LoVo (cell line): ENCODE measurements around the gene IDH3G.
"Not testable (repeated sequence)": the region's sequence is repeated elsewhere in the genome, so short reads cannot be mapped to it uniquely, and the experiment has no call there.

ENCODE experiments used
- DNase-seq: peaks from one replicate; pipeline ENCODE4 v3.0.0-alpha.2; 2016; ENCODE audit warnings: low spot score

IDH3G gene

DNA sequence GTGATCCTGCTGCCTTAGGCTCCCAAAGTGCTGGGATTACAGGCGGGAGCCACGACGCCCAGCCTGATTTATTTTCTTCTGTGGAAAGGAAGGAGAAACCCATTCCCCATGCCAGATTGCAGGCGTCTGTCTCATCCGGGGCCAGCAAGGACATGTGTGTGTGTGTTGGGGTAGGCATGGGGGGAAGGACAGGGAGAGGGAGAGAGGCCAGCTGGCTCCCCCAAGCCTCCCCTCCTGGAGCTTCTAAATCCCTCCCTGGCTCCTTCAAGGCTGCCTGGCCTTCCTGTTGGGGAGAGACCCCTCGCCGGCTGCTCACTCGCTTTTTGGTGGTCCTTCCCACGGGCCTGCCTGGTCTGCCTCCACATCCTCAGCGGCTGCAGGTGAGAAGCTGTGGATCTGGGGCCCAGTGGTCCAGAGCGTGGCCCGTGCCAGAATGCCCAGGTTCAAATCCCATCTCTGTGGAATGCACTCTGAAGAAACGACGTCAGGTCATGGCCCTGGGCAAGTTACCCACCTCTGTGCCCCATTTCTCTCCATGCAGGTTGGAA lies 31.5 kb downstream of the IDH3G start:
- no peak for DNase-seq

DNA sequence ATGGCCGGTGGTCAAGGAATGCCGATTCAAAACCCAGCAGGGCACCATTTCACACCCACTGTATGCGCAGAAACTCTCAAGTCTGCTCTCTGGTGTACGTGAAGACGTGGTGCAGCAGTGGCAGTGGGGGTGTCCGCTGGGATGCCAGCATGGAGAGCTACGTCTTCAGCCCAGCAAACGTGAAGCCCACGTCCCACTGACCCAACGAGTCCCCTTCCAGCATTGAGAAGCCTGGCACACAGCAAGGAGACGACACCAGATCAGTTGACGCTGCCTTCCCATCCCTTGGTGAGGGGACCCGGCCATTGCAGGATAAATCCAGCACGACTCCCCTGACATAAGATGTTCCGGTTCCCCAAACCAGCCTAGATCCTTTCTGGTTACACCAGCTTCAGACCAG lies 32.3 kb downstream of the IDH3G start:
- no peak for DNase-seq

DNA sequence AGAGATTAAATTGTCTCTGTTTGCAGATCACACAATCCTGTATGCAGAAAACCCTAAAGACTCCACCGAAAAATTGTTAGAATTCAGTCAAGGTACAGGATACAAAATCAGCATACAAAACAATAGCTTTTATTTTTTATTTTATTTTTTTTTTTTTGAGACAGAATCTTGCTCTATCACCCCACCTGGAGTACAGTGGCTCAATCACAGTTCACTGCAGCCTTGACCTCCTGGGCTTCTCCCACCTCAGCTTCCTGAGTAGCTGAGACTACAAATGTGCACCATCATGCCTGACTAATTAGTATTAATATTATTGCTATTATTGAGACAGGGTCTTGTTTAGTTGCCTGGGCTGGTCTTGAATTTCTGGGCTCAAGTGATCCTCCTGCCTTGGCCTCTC lies 39.0 kb downstream of the IDH3G start:
- no peak for DNase-seq

DNA sequence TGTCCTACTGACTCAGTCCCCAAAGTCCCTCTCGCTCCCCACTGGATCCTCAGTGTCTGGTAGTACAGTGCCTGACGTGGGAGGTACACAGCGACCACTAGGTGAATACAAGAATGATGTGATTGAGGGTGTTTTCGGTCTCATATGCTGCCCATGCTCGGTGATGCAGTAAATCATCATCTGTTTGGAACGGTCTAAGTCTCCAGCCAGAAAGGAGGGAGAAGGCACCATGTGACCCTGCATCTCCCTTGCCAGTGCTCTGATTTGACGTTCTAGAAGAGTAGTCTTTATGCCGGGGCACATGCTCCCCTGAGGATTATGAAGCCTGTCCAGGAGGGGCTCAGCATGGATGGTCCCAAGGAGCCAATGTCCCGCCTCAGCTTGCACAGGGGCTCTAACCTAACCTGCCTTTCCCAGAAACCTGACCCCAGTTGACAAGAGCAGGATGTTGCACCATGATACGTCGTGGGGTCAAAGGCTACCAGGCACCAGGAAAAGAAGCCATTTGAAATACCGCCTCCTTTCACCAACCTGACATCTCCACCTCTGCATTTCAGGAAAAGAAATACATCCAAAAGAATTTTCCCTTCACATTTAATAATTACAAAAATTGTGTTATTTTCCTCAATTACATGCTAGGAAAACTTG lies 43.9 kb downstream of the IDH3G start:
- DNase-seq = no peak

DNA sequence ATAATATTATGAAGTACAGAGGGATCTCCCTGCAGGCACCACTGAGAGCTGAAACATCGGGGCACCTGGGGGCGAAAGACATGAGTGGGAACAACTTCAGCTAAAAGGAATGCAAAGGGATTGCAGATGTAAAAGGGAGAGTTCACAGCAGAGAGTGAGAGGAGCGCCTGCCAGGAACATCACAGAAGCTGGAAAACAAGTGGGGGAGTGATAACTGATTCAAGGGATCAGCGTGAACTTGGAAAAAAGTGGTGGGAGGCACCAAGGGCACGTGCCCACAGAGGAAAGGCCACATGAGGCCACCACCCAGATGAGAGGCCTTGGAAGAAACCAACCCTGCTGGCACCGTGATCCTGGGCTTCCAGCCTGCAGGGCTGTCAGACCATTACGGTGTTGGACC lies 45.2 kb downstream of the IDH3G start:
- DNase-seq = not testable (repeated sequence)

DNA sequence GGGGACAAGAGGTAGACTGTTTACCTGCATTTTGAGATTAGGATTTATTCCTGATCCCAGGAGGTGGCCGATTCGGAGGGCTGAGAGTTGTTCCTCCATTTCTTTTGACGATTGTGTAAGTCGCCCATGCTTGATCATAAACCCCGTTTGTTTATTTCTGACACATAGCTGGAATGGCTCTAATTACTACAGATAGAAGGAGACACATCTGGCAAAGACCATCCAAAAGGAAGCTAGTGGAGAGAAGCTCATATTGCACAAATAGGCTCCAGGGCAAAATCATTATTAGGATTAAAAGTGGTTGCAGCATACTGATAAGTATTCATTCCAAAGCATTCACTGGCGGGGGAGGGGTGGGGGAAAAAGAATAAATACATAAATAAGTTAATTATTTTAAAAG lies 47.2 kb downstream of the IDH3G start:
- DNase-seq = not testable (repeated sequence)

DNA sequence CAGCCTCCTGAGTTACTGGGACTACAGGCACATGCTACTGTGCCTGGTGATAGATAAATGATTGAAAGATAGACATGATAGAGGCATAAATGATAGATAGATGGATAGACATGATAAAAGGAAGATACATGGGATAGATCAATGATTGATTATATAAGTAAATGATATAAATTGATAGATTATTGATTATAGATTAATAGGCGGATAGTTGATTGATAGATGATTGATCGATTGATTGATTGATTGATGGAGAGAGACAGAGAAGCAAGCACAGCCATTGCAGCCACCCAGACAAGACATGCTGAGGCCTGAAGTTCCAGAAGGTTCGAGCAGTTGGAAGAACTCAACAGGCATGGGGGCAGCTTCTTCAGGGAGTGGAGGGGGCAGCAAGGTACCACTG lies 47.8 kb downstream of the IDH3G start:
- no peak for DNase-seq

DNA sequence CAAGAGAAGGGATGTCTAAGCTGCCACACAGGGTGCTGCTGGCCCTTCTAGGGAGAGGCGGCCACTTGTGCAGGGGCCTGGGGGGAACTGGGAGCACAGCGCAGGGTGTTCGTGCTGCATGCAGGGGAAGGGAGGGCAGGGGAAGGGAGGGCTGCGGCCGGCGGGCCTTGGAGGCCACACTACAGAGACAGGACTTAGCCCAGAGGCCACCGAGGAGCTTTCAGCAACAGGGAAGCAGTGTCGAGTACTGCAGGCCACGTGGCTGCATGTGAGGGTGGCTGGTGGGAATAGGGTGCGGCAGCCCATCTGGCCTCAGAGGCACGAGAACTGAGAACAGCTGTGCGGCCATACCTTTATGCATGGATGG lies 49.1 kb downstream of the IDH3G start:
- DNase-seq = not testable (repeated sequence)

DNA sequence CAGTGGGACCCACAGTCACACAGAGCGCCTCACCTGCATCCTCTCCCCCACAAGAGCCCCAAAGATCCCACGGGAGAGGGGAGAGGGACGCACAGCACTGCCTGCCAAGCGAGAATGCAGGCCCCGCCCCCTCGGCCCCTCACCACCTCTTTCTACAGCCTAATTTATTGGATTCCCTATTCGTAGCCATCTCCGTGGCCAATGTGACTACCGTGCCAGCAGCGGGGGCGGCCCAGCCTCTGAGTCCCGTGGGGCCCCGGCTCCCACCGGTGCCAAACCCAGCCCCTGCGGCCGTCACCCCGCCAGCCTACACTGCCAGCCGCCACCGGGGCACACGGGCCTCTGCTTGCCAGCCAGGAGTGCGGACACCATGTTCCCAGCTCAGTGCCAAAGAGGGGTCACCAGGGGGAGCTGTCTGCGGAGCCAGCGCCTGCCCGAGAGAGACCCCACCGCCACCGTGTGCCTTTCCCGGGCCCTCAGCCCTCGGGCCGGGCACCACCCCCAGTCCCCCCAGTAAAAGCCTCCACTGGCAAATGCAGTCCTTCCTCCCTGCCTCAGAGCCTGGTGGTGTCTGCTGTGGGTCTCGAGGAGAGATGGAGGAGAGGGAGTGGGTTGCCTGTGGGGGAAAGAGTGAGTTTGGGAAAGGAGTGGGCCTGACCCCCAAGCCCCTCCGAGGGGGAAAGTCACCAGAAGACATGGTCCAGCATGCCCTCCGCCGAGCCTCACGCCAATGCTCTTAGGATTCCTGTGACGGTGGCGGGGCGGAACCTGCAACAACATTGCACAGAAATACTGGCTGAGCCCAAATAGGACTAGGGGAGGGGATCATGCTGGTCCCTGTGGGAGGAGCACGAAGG lies 49.7 kb downstream of the IDH3G start:
- DNase-seq = no peak

DNA sequence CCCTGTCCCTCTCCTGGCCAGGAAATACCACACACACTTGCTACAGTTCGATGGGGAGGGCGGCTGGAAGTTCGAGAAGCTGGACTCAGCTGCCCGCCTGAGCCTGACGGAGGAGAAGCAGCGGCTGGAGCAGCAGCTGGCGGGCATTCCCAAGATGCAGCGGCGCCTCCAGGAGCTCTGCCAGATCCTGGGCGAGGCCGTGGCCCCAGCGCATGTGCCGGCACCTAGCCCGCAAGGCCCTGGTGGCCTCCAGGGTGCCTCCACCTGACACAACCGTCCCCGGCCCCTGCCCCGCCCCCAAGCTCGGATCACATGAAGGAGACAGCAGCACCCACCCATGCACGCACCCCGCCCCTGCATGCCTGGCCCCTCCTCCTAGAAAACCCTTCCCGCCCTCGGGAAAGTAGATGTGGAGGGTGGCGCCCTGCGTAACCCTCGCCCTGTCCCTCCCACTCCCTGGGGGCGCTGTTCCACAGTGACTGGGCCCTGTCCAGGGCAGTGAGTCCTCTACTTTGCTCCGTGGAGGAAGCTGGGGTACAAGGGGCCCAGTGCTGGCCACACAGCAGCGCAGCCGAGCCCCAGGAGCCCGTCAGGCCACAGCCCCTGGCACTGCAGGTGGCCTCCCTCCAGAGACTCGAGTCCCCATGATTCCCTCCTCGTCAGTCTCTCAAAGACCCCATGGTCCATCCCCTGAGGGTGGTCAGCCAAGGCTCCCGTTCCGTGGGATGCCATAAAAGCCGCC lies 50.5 kb downstream of the IDH3G start:
- DNase-seq = peak; percentile 22

DNA sequence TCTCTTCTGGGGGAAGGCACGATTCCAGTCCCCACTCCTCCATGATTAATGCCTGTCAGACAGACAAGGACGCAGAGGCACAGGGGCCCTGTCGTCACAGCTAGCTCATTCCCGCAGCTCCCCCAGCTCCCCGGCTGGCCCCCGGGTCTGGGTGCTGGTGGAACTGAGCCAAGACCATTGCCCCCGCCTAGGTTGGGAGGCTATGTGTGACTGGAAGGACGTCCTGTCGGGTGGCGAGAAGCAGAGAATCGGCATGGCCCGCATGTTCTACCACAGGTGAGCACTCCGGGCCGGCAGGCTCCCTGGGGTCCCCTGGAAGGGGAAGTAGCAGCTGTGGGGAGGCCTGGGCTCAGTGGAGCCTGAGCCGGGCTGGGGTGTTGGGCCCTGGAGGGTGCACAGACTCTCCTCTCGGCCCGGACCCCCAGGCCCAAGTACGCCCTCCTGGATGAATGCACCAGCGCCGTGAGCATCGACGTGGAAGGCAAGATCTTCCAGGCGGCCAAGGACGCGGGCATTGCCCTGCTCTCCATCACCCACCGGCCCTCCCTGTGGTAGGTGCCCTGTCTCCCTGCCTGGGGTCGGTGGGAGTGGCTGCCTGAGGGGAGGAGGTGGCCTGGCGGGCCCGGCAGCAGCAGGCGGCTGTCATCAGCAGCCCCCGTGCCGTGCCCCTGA lies 51.2 kb downstream of the IDH3G start:
- DNase-seq = not testable (repeated sequence)

DNA sequence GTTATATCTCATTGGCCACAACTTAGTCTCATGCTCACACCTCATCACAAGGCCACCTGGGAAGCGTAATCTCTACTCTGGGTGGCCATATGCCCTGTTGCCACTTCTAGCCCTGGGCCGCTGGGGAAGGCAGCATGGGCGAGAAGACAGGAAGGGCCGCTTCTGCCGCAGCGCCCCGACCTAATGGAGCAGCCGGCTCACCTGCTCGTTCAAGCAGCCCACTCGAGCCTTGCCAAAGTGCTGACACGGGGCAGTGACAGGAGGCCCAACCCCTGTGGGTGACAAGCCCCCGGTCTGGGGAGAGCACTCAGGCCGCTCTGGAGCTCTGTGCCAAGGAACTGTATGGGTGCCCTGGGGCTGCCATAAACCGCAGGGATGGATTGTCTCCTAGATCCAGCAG lies 52.1 kb downstream of the IDH3G start:
- not testable (repeated sequence) for DNase-seq

DNA sequence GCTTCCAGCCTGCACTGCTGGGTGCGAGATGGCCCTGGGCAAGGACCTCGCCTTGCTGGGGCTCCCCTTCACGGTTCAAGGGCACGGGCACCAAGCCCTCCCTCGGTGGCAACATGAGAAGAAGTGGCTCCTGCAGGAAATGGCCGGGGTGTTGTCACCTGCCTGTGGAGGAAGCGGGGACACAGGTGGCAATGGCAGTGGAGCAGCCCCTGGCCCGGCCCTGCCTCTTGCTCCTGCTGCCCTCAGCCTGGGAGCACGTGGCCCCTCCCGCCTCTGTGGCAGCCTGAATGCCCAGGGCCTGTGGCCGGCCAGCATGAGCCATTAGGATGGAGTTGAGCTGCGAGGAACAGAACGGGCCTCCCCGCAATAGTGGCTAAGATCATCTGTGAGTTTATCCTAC lies 52.7 kb downstream of the IDH3G start:
- no peak for DNase-seq

DNA sequence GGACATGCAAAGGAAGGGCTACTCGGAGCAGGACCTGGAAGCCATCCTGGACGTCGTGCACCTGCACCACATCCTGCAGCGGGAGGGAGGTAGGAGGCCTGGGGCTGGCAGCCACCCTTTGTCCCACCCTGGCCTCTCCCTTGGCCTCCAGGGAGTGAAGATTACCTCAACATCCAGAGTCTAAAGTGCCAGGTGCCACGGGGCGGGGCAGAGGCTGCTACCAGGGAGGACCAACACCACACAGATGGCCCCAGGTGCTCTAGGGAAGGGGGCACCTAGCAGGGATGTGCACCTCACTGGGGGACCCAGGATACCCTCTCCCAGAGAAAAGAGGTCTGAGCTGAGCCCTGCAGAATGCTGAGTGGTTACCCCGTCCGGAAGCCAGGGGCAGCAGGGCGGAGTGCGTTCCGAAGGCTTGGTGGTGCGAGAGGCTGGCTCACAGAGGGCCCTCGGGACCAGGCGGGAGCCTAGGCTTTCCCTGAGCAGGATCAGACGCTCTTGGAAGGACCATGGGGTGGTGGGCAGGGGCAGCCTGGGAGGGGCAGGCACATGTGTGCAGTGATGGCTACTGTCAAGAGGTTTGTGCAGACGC lies 53.4 kb downstream of the IDH3G start:
- DNase-seq = no peak

DNA sequence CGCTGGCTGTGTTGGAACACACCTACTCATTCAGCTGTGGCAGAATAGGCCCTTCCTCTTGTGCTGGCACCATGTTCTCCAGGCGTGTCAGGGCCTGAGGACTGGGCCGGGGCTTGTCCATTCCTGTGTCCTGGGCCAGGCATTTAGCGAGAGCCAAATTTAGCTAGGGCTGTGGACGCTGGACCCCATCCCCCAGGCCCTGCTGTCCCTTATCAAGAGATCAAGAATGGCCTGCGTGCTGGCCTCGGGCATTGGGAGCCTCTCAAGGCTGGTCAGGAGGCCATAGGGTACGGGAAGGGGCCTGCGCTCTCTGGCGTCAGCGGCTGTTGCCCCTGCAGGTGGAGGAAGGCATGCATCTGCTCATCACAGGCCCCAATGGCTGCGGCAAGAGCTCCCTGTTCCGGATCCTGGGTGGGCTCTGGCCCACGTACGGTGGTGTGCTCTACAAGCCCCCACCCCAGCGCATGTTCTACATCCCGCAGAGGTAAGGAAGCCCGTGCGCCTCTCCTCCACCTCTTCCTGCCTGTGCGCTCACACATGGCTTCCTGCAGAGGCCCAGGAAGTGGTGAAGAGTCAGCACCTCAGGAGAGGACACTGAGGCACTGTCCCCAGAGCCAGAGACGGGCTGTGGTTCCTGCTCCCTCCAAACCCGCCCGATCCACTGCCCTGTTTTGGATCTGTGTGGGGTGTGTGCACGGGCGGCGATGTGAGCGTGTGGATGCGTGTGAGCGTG lies 54.3 kb downstream of the IDH3G start:
- DNase-seq = no peak

DNA sequence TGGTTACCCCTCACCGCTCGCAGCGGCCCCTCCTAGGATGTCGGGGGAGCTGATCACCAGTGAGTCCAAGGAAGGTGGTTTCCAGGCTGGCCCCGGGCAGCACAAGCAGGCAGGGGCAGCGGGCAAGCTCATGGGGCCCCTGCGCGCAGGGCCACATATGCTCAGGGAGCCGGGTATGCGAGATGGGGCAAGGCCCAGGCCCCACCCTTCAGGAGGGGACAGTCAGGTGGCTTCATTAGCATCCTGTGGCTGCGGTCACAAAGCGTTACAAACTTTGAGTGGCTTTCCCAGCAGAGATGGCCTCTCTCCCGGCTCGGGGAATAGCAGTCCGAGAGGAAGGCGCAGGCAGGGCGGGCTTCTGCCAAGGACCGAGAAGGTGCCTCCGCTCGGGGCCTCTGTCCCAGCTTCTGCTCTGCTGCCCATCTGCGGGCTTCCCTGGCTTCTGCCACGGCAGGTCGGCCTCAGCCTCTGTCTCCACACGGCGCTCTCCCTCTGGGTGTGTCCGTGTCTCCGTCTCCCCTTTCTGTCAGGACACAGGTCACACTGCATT lies 56.0 kb downstream of the IDH3G start:
- DNase-seq = no peak

DNA sequence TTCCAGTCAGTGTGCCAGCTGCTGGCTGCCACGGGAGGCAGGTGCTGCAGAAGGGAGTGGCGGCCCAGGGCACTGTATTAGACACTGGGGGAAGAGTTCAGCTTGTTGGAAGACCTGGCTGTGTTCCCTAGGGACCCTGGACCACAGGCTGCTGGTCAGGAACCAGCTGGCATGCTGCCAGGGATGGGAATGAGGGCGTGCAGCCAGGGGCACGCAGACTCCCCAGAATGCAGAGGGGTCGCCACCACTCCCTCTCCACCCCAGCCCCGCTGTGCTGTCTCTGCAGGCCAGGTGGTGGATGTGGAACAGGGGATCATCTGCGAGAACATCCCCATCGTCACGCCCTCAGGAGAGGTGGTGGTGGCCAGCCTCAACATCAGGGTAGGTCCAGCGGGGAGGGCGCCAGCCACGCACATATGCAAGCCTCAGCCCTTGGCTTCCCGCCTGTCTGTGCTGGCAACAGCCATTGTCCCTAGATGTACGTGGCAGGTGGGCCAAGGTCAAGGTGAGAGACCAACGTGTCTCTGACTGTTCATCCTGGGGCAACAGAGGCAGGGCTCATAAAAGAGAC lies 57.2 kb downstream of the IDH3G start:
- DNase-seq = no peak

DNA sequence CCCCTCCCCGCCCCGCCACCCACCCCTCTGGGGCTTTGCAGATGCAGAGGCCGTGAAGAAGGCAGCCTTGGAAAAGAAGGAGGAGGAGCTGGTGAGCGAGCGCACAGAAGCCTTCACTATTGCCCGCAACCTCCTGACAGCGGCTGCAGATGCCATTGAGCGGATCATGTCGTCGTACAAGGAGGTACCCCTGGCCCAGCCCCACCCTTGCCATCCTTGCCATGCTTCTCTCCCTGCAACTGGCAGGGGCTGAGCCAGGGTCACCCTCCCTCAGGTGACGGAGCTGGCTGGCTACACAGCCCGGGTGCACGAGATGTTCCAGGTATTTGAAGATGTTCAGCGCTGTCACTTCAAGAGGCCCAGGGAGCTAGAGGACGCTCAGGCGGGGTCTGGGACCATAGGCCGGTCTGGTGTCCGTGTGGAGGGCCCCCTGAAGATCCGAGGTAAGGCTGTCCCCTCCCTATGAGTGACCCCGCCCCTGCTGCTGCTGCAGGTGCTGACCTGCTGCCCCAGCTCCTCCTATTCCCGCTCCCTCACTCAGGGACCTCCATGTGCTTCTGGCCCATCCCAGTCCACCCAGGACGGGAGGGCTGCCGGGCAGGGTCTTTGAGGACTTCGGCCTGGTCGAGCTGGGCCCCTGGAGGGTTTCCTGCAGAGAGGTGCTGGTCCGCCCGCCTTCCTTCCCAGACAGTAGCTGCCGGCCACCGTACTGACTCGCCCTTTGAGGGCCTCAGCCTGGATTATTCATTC lies 57.9 kb downstream of the IDH3G start:
- no peak for DNase-seq
